A549 (cell line): ENCODE measurements around the gene PPP6R3. TPM values are rescaled to one million over a fixed set of nuclear protein-coding genes. Genes with fewer than 3 reads are reported as not detected.

Experiments used
- ATAC-seq, 2 experiments: fragments of 200-7000 bp in 1 of 2; fragments of >200 bp in 1 of 2; cut with Nextera tagmentation in 1 of 2; cut with Tn5 transposase in 1 of 2; 3 replicates each; pipeline versions ENCODE4 v1.8.0 to v1.9.1; 2018 to 2020; ENCODE audit warnings: mild to moderate bottlenecking in 1 of 2, moderate library complexity in 1 of 2
- CTCF ChIA-PET: fragments of 300-600 bp; sonication (Branson Sonifier 250); formaldehyde crosslinking; extraction: SDS; loops from one replicate; lab custom pipeline; 2021; ENCODE audit warnings: antibody characterized with exemption, inconsistent platforms; lab: Yijun Ruan, JAX
- POLR2A ChIA-PET: fragments of 350-600 bp; formaldehyde crosslinking; extraction: SDS; loops from one replicate; lab custom pipeline; 2021; ENCODE audit warnings: antibody characterized with exemption, inconsistent platforms; lab: Yijun Ruan, JAX
- DNase-seq, 2 experiments: peaks; one replicate each; pipeline versions ENCODE4 v3.0.0 to v3.0.0-alpha.2; 2011 to 2016; ENCODE audit warnings: low read depth in 1 of 2, low spot score in 1 of 2
- FAIRE-seq: peaks from 2 replicates; lab custom pipeline; 2011; peaks lifted over from hg19 to GRCh38; lab: Jason Lieb, UNC
- H3K27ac ChIP-seq, 2 experiments: fragments of >200 bp; sonication (Bioruptor Twin); formaldehyde crosslinking; 3 replicates each; pipeline ENCODE4 v1.5.1; 2016 to 2017
- H3K4me1 ChIP-seq: fragments of >200 bp; sonication (Bioruptor Twin); formaldehyde crosslinking; 3 replicates; pipeline ENCODE4 v1.6.1; 2016
- H3K4me2 ChIP-seq: fragments of >200 bp; sonication (Bioruptor Twin); formaldehyde crosslinking; 3 replicates; pipeline ENCODE4 v1.6.1; 2016
- H3K4me3 ChIP-seq: fragments of >200 bp; sonication (Bioruptor Twin); formaldehyde crosslinking; 3 replicates; pipeline ENCODE4 v1.5.1; 2016
- H3K9me3 ChIP-seq: fragments of >200 bp; sonication (Bioruptor Twin); formaldehyde crosslinking; 3 replicates; pipeline ENCODE4 v1.6.1; 2016
- ATOH8 ChIP-seq: fragments of 250-450 bp; sonication (Bioruptor Pico); IDR thresholded peaks from 2 replicates; pipeline ENCODE4 v1.5.0; 2020; ENCODE audit warnings: low read depth, mild to moderate bottlenecking, moderate library complexity
- CBX8 ChIP-seq: fragments of 200-600 bp; sonication (generic); IDR thresholded peaks from 2 replicates; pipeline ENCODE4 v1.6.1; 2016
- CHD2 ChIP-seq: fragments of 150-350 bp; IDR thresholded peaks from 2 replicates; pipeline ENCODE4 v1.6.1; 2014; ENCODE audit warnings: low read length; ENCODE audit not compliant: partially characterized antibody
- CHD4 ChIP-seq: fragments of 200-600 bp; sonication (generic); IDR thresholded peaks from 2 replicates; pipeline ENCODE4 v1.6.1; 2016; ENCODE audit warnings: antibody characterized with exemption, mild to moderate bottlenecking, borderline replicate concordance
- ELK1 ChIP-seq: fragments of 150-350 bp; IDR thresholded peaks from 2 replicates; pipeline ENCODE4 v1.6.1; 2014; ENCODE audit warnings: low read depth, mild to moderate bottlenecking, low read length
- EP300 ChIP-seq, 2 experiments: fragments of >200 bp; sonication (Bioruptor Twin); formaldehyde crosslinking; IDR thresholded peaks; 2 replicates in 1 of 2; 3 replicates in 1 of 2; pipeline ENCODE4 v1.6.1; 2016 to 2017
- FOSB ChIP-seq: fragments of 250-450 bp; sonication (Bioruptor Pico); IDR thresholded peaks from 2 replicates; pipeline ENCODE4 v1.5.0; 2020; ENCODE audit warnings: mild to moderate bottlenecking, moderate library complexity
- FOXS1 ChIP-seq: fragments of 250-450 bp; sonication (Bioruptor Pico); IDR thresholded peaks from 2 replicates; pipeline ENCODE4 v1.5.0; 2020; ENCODE audit warnings: mild to moderate bottlenecking, moderate library complexity
- HDAC2 ChIP-seq: fragments of 200-600 bp; sonication (generic); IDR thresholded peaks from 2 replicates; pipeline ENCODE4 v1.6.1; 2016
- HES2 ChIP-seq: fragments of >200 bp; sonication (Bioruptor Twin); formaldehyde crosslinking; IDR thresholded peaks from 2 replicates; pipeline ENCODE4 v1.6.1; 2016
- HEYL ChIP-seq: fragments of 250-450 bp; sonication (Bioruptor Pico); IDR thresholded peaks from 2 replicates; pipeline ENCODE4 v1.8.0; 2021; ENCODE audit warnings: mild to moderate bottlenecking, moderate library complexity
- HOXB13 ChIP-seq: fragments of 250-450 bp; sonication (Bioruptor Pico); IDR thresholded peaks from 2 replicates; pipeline ENCODE4 v1.5.0; 2020; ENCODE audit warnings: low read depth, mild to moderate bottlenecking, moderate library complexity
- HOXB5 ChIP-seq: fragments of 250-450 bp; sonication (Bioruptor Pico); IDR thresholded peaks from 2 replicates; pipeline ENCODE4 v1.5.0; 2020; ENCODE audit warnings: mild to moderate bottlenecking, moderate library complexity
- JUN ChIP-seq, 2 experiments: fragments of >200 bp; sonication (Bioruptor Twin); formaldehyde crosslinking; IDR thresholded peaks; 2 replicates in 1 of 2; 3 replicates in 1 of 2; pipeline ENCODE4 v1.6.1; 2016 to 2017
- KDM1A ChIP-seq: fragments of 200-600 bp; sonication (generic); IDR thresholded peaks from 2 replicates; pipeline ENCODE4 v1.6.1; 2016; ENCODE audit warnings: low read depth, mild to moderate bottlenecking
- KDM5A ChIP-seq: fragments of 200-600 bp; sonication (generic); IDR thresholded peaks from 2 replicates; pipeline ENCODE4 v1.6.1; 2016; ENCODE audit warnings: antibody characterized with exemption, mild to moderate bottlenecking
- MAX ChIP-seq: IDR thresholded peaks from 2 replicates; pipeline ENCODE4 v1.6.1; 2012
- MAZ ChIP-seq: fragments of 150-350 bp; IDR thresholded peaks from 2 replicates; pipeline ENCODE4 v1.6.1; 2014; ENCODE audit warnings: antibody characterized with exemption, low read depth, low read length, borderline replicate concordance
- NR3C1 ChIP-seq: fragments of >200 bp; sonication (Bioruptor Twin); formaldehyde crosslinking; IDR thresholded peaks from 3 replicates; pipeline ENCODE4 v1.6.1; 2017
- PHF8 ChIP-seq: fragments of 200-600 bp; sonication (generic); IDR thresholded peaks from 2 replicates; pipeline ENCODE4 v1.6.1; 2016; ENCODE audit warnings: low read depth, mild to moderate bottlenecking, antibody characterized with exemption, moderate library complexity, borderline replicate concordance
- POLR2A ChIP-seq: IDR thresholded peaks from 2 replicates; pipeline ENCODE4 v1.6.1; 2012; ENCODE audit warnings: mild to moderate bottlenecking, low read length
- POLR2AphosphoS2 ChIP-seq: conservative IDR thresholded peaks from 2 replicates; pipeline ENCODE4 v1.6.1; 2012; ENCODE audit warnings: low read length, improper control_type of control experiment, inconsistent platforms
- RAD21 ChIP-seq, 2 experiments: fragments of >200 bp in 1 of 2; sonication (Bioruptor Twin) in 1 of 2; formaldehyde crosslinking in 1 of 2; IDR thresholded peaks in 1 of 2; conservative IDR thresholded peaks in 1 of 2; 2 replicates in 1 of 2; 3 replicates in 1 of 2; pipeline ENCODE4 v1.6.1; 2012 to 2018; ENCODE audit warnings: inconsistent platforms in 1 of 2
- RARB ChIP-seq: fragments of 250-450 bp; sonication (Bioruptor Pico); IDR thresholded peaks from 2 replicates; pipeline ENCODE4 v1.8.0; 2021; ENCODE audit warnings: mild to moderate bottlenecking, moderate library complexity
- RFX5 ChIP-seq: fragments of 450-650 bp; IDR thresholded peaks from 2 replicates; pipeline ENCODE4 v1.7.1; 2014; ENCODE audit warnings: antibody characterized with exemption, mild to moderate bottlenecking, moderate library complexity
- RNF2 ChIP-seq: fragments of 200-600 bp; sonication (generic); IDR thresholded peaks from 2 replicates; pipeline ENCODE4 v1.6.1; 2016; ENCODE audit warnings: low read depth, mild to moderate bottlenecking, antibody characterized with exemption, moderate library complexity, borderline replicate concordance
- TFCP2L1 ChIP-seq: fragments of 250-450 bp; sonication (Bioruptor Pico); IDR thresholded peaks from 2 replicates; pipeline ENCODE4 v1.5.0; 2021; ENCODE audit warnings: mild to moderate bottlenecking
- ZC3H11A ChIP-seq: fragments of 450-650 bp; IDR thresholded peaks from 2 replicates; pipeline ENCODE4 v1.6.1; 2014; ENCODE audit warnings: antibody characterized with exemption, mild to moderate bottlenecking
- ZFP36 ChIP-seq: fragments of 450-650 bp; IDR thresholded peaks from 2 replicates; pipeline ENCODE4 v1.6.1; 2014; ENCODE audit warnings: borderline replicate concordance; ENCODE audit not compliant: partially characterized antibody
- WGBS: methylation state at CpG from one replicate; pipeline ENCODE4 v1.1.6; 2017; ENCODE audit errors: missing lambda C conversion rate; 5-methylcytosine and 5-hydroxymethylcytosine counted together
- polyA plus RNA-seq, 4 experiments: library from polyadenylated mRNA; depleted of rRNA in 3 of 4; stranded (reverse); fragments of >200 nt; fragmentation: RNase III in 1 of 4; extraction: RNeasy Plus Mini Kit Qiagen cat#74134 plus additional on column Dnase treatment in 1 of 4; gene quantifications; 2 replicates in 3 of 4; 3 replicates in 1 of 4; pipeline ENCODE4 v1.2.3, GENCODE V29; 2011 to 2017
- TF ChIP-seq, protein P1 (sequence below): IDR thresholded peaks from 2 replicates; pipeline ENCODE4 v1.6.1; 2012; ENCODE audit warnings: low read depth, borderline replicate concordance
- TF ChIP-seq, protein P2 (sequence below): fragments of >200 bp; sonication (Bioruptor Twin); formaldehyde crosslinking; IDR thresholded peaks from 3 replicates; pipeline ENCODE4 v1.6.1; 2016

PPP6R3 gene
- polyA plus RNA-seq, 2 of the 4 experiments (the other 2 are of a cell fraction) = 69.7 to 114 TPM

DNA sequence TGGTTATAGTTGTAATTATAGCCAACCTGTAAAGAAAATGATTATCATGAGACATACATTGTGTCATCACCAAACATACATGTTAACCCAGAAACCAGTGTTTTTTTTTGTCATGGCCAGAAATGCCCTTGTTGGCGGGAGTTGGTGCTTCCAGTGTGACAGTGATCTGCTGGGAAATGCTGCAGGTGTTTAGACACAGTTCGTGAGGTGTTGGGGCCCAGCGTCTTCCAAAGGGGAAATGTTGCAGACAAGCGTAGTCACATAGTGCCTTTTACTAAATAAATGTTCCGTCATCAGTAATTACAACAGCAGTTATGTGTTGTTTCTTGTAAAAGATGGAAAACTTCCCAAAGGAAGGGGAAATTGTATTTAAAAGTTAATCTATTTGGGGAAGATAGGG is 131.2 kb downstream of the PPP6R3 start:
- Histone ChIP-seq H3K4me2 (no peak overlapping the region), H3K9me3 (no peaks in the 10 kb centered on the region), H3K4me3 (no peak overlapping the region), H3K4me1 (no peaks in the 10 kb centered on the region), H3K27ac (no peak overlapping the region)
- DNase-seq (no peak), FAIRE-seq (no peak), ATAC-seq (no peak)
- 96% methylated on average over 5 of the region's 5 CpGs for WGBS
- TF ChIP-seq CHD4 (no peak), KDM1A (no peak), RARB (CRISPR knock-in tag) (no peak), HES2 (no peak), MAX (no peak), ZC3H11A (no peak), KDM5A (no peak), HOXB13 (CRISPR knock-in tag) (no peak), RNF2 (no peak), JUN (IDR thresholded peaks at IDR 0.05) (no peak), RAD21 (conservative IDR thresholded peaks at IDR 0.05 in 1 of 2, IDR thresholded peaks at IDR 0.05 in 1 of 2) (no peak), NR3C1 (no peak), ATOH8 (no peak), ELK1 (no peak)
- TF ChIP-seq, protein P1, sequence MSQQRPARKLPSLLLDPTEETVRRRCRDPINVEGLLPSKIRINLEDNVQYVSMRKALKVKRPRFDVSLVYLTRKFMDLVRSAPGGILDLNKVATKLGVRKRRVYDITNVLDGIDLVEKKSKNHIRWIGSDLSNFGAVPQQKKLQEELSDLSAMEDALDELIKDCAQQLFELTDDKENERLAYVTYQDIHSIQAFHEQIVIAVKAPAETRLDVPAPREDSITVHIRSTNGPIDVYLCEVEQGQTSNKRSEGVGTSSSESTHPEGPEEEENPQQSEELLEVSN = no peak
- CTCF ChIA-PET = interaction anchor here (1.6 kb wide), 1 partner anchor 8 kb away, joined by 4 read pairs; no protein-coding TSS in a partner anchor
- POLR2A ChIA-PET = no interaction called here

DNA sequence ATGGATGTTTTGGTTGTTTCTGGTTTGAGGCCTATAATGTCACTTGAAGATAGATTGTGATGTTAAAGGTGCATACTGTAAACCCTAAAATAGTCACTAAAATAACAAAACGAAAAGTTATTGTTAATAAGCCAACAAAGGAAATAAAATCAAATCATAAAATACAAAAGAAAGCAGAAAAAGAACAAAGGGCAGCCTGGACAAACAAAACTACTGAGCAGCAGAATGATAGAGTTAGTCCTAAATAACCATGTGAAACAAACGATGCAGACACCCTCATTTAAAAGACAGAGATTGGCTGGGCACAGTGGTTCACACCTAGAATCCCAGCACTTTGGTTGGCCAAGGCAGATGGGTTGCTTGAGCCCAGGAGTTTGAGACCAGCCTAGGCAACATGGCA is 132.9 kb downstream of the PPP6R3 start:
- DNase-seq (no peak), ATAC-seq (no peak), FAIRE-seq (no peak)
- Histone ChIP-seq H3K4me3 (no peak overlapping the region), H3K4me1 (no peaks in the 10 kb centered on the region), H3K4me2 (no peak overlapping the region), H3K9me3 (no peaks in the 10 kb centered on the region), H3K27ac (no peak overlapping the region)
- WGBS = 79% methylated on average over 2 of the region's 2 CpGs
- POLR2A ChIA-PET = no interaction called here
- TF ChIP-seq ZFP36 (no peak), POLR2AphosphoS2 (no peak), HDAC2 (no peak), CHD2 (no peak), RFX5 (no peak), JUN (IDR thresholded peaks at IDR 0.05) (no peak), FOXS1 (CRISPR knock-in tag) (no peak), HOXB5 (CRISPR knock-in tag) (no peak), RAD21 (conservative IDR thresholded peaks at IDR 0.05 in 1 of 2, IDR thresholded peaks at IDR 0.05 in 1 of 2) (no peak), HEYL (CRISPR knock-in tag) (no peak), PHF8 (no peak), RARB (CRISPR knock-in tag) (no peak), CBX8 (no peak), EP300 (IDR thresholded peaks at IDR 0.05) (no peak), MAZ (no peak), TFCP2L1 (CRISPR knock-in tag) (no peak), POLR2A (no peak), FOSB (CRISPR knock-in tag) (no peak)
- TF ChIP-seq, protein P2, sequence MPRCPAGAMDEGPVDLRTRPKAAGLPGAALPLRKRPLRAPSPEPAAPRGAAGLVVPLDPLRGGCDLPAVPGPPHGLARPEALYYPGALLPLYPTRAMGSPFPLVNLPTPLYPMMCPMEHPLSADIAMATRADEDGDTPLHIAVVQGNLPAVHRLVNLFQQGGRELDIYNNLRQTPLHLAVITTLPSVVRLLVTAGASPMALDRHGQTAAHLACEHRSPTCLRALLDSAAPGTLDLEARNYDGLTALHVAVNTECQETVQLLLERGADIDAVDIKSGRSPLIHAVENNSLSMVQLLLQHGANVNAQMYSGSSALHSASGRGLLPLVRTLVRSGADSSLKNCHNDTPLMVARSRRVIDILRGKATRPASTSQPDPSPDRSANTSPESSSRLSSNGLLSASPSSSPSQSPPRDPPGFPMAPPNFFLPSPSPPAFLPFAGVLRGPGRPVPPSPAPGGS = no peak
- CTCF ChIA-PET = interaction anchor here (1.6 kb wide), 1 partner anchor 10 kb away, joined by 4 read pairs; no protein-coding TSS in a partner anchor
